ENCODE measurements around the gene NFYC.

The NFYC gene

GRCh38 chr1:40740039-40740996 is 48.8 kb downstream of the NFYC start:
- no peak for DNase-seq

- DNase-seq: no peak
Measured at GRCh38 chr1:40740997-40741736, 49.7 kb downstream of the NFYC start.

GRCh38 chr1:40742363-40743061 is 51.0 kb downstream of the NFYC start:
- DNase-seq: no peak

- no peak for DNase-seq
Measured at GRCh38 chr1:40743452-40743851, 51.9 kb downstream of the NFYC start.

- DNase-seq: no peak
Measured at GRCh38 chr1:40743860-40744259, 52.4 kb downstream of the NFYC start.

- DNase-seq: no peak
Measured at GRCh38 chr1:40745176-40745575, 53.7 kb downstream of the NFYC start.

- DNase-seq: no peak
Measured at GRCh38 chr1:40746344-40747090, 55.0 kb downstream of the NFYC start.

GRCh38 chr1:40748841-40749718 is 57.6 kb downstream of the NFYC start:
- DNase-seq: no peak

- no peak for DNase-seq
Measured at GRCh38 chr1:40749817-40750216, 58.3 kb downstream of the NFYC start.

GRCh38 chr1:40750451-40750908 is 59.0 kb downstream of the NFYC start:
- DNase-seq: no peak

- DNase-seq: no peak
Measured at GRCh38 chr1:40751802-40752201, 60.3 kb downstream of the NFYC start.

GRCh38 chr1:40753142-40753882 is 61.8 kb downstream of the NFYC start:
- no peak for DNase-seq

GRCh38 chr1:40754201-40754600 is 62.7 kb downstream of the NFYC start:
- no peak for DNase-seq

- no peak for DNase-seq
Measured at GRCh38 chr1:40755067-40755466, 63.6 kb downstream of the NFYC start.

- DNase-seq: no peak
Measured at GRCh38 chr1:40756523-40756922, 65.0 kb downstream of the NFYC start.

- no peak for DNase-seq
Measured at GRCh38 chr1:40757084-40757483, 65.6 kb downstream of the NFYC start.

- DNase-seq: no peak
Measured at GRCh38 chr1:40758004-40758403, 66.5 kb downstream of the NFYC start.

GRCh38 chr1:40758578-40759343 is 67.3 kb downstream of the NFYC start:
- DNase-seq: no peak

GRCh38 chr1:40760984-40761383 is 69.5 kb downstream of the NFYC start:
- DNase-seq: no peak
